Measurements from ENCODE around the gene TAS2R3.

The TAS2R3 gene

DNA sequence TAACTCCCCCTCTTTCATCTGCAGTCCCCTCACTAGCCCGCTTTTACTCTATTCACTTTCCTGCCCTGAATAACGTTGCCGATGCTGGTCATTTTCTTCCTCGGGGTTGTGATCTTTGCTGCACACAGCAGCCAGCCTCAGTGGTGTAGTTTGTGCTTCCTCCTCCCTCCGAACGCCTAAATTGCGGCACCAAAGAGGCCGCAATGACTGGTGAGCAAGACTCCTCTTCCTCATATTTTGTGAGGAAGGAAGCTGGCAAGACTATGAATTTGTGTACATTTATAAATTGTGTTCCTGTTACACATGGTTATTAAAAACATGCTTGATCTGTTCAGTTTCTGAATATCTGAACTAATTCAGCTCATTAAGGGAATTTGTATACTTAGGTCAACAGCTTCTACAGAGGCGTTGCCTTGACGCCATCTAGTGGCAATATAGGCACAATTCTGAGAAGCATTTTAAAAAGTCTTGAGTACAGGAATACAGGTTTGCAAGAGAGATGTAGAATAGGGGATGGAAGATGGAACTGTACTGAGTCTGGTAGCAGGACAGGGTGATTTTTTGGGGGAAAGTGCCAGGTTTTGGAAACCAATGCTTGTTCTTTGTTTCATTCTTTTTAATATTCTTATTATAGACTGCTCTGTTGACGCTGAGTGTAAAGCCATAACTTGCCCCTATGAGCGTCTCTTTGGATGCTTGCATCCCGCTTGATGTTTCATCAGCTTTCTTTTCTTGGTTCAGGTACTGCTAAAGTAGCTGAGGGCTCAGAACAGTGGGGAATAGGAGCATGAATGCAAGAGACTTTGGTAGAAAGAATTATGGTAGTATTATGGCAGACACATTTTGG is 22.0 kb downstream of the TAS2R3 start:
- peak; percentile 44 for DNase-seq

DNA sequence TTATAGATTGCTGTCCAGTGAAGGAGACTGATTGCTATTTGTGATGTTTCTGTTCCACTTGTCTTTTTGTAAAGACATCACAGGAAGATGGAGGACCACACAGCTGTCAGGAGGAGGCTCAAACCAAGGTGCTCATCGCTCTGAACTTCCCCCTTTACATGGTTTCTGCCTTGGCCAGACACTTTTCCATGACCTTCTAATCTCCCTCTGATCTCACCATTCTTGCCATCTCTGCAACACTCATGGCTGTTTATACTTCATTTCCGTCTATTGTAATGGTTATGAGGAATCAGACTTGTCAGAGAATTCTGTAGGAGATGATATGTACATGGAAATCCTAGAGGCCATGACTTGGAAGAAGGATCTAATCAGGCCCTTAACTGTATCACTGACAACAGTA is 24.4 kb downstream of the TAS2R3 start:
- DNase-seq = no peak

DNA sequence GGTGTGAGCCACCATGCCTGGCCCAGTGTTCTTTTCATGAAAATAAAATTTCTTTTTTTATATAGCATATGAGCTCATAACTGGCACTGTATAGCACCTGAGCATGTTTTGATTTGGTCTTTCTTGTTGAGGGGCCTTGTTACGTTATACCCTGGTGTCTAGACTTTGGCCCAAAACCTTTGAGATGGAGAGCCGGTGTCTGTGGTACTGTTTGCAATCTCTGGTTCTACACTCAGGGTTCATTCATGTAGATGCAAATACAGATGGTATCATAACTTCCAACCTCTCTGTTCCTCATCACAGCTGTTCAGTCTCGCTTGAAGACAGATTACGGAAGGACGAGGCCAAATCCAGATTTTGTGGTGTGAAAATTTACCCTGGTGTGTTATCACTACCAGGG is 26.0 kb downstream of the TAS2R3 start, which contains the start of gene TAS2R5:
TSS of gene TAS2R5 (plus strand) at position 301 of the 400 bp plus-strand sequence. CDS start 145 bp downstream, outside the sequence.
- no peak for DNase-seq

DNA sequence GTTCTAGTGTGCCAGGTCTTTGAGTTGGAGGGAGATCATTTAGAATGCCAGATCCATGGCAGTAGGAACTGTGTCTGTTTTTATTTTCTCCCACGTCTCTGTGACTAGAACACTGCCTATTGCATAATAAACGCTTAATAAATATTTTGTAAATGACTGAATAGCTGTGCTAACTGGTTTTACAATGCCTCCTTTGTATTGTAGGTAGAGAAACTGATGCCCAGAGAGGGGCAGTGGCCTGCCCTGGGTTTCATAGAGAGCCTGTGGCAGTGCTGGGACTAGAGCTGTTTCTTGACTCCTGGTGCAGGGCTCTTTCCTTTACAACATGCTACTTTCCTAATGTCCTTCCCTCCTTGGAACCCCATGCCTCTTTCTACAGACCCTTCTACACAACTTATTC is 28.6 kb downstream of the TAS2R3 start:
- no peak for DNase-seq

Data from fibroblast of skin of back (primary cell).